ENCODE results near the gene ANXA9. TPM values are rescaled to one million over a fixed set of nuclear protein-coding genes. Genes with fewer than 3 reads are reported as not detected.

The ANXA9 gene
- total and polyA plus RNA-seq, 2 of the 4 experiments (the other 2 are of a cell fraction) = 0.21 to 0.36 TPM

DNA sequence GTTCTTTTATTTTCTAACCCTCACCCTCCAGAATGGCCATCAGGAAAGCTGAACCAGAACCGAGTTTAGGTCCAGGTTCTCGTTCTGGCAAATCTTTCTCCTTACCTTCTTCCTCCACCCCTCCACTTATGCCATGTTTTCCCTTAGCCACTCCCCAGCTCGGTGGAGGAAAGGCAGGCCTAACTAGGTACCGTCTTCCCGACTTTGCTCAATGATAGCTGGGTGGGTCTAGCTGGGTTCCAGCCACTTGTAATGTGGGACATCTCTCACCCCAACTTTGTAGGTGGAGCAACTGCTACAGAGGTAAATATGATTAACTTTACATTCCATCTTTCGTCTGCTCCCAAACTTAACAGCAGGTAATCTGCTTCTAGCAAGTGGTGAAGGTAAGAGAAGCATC is 54.9 kb downstream of the ANXA9 start:
- BruUV-seq (replicated peaks) = no TSS peak

More for the DNA sequence above, 54.9 kb downstream of the ANXA9 start:
- ATAC-seq (ENCODE audit: low read depth) (no peak), DNase-seq (no peak)
- Histone ChIP-seq H2BK120ac (ENCODE audit: low read depth, low read length) (no peak overlapping the region), H3K4me2 (ENCODE audit: low read depth, low read length) (no peak overlapping the region), H4K91ac (ENCODE audit: insufficient read depth, low read depth, low read length) (no peak overlapping the region), H2BK15ac (ENCODE audit: low read depth, low read length) (no peak overlapping the region), H2AK5ac (ENCODE audit: low read depth, low read length) (no peak overlapping the region), H3K18ac (ENCODE audit: low read depth, low read length) (no peak overlapping the region), H2BK20ac (ENCODE audit: low read depth, low read length) (no peak overlapping the region), H3K36me3 (ENCODE audit: control insufficient read depth, insufficient read depth, low read length) (peaks cover 16% of the 10 kb centered on the region), H3K4me3 (ENCODE audit: insufficient read depth, low read depth, low read length) (no peak overlapping the region), H4K8ac (ENCODE audit: low read depth in 2 of 2, low read length in 2 of 2) (no peak overlapping the region), H3K56ac (ENCODE audit: extremely low read depth, insufficient read depth, low read length) (no peak overlapping the region), H3K14ac (replicated peaks; ENCODE audit: low read depth, low read length) (no peak overlapping the region), H3K27me3 (ENCODE audit: control insufficient read depth, insufficient read depth, low read length) (no peaks in the 10 kb centered on the region), H3K23ac (ENCODE audit: low read depth, low read length) (no peak overlapping the region), H3K9me3 (ENCODE audit: control insufficient read depth, insufficient read depth, low read length) (no peaks in the 10 kb centered on the region), H3K4me1 (ENCODE audit: control insufficient read depth, insufficient read depth, low read length) (no peaks in the 10 kb centered on the region), H3K4ac (ENCODE audit: low read depth, low read length) (no peak overlapping the region), H3K27ac (ENCODE audit: insufficient read depth, low read length) (no peak overlapping the region), H3K9me1 (ENCODE audit: insufficient read depth, low read length) (no peaks in the 10 kb centered on the region), H3K9ac (ENCODE audit: low read depth, low read length) (no peak overlapping the region), H4K20me1 (ENCODE audit: insufficient read depth, low read length) (no peaks in the 10 kb centered on the region), H2AFZ (replicated peaks; ENCODE audit: low read length, poor library complexity) (no peak overlapping the region), H3K79me1 (ENCODE audit: low read depth in 1 of 2, low read length in 2 of 2) (no peaks in the 10 kb centered on the region), H2BK5ac (ENCODE audit: low read depth, low read length, poor library complexity, severe bottlenecking) (no peak overlapping the region), H2AK9ac (replicated peaks; ENCODE audit: low read depth, low read length, poor library complexity) (no peak overlapping the region), H4K5ac (ENCODE audit: low read depth, low read length) (no peak overlapping the region)
- in situ Hi-C loops (cut with MboI; ENCODE audit: low sequenced_read_pairs) = loop anchor here (10.0 kb wide), 1 partner anchor 62 kb away; the partner anchor contains the start of gene CERS2
- 40% methylated on average over 1 of the region's 6 CpGs; no CpG with 5 or more reads in 1 of the 2 experiments for WGBS, 2 experiments (ENCODE audit: extremely low coverage in 2 of 2, insufficient read length in 1 of 2)
- POLR2A ChIA-PET (ENCODE audit: unreplicated experiment) = no interaction called here
- intact Hi-C loops (cut with micrococcal nuclease) = no loop called here
- dilution Hi-C loops (cut with HindIII; ENCODE audit: low sequenced_read_pairs, unreplicated experiment) = no loop called here
- CTCF ChIA-PET = interaction anchor here (0.6 kb wide), 1 partner anchor 13 kb away, joined by 3 read pairs; no protein-coding TSS in a partner anchor
- TF ChIP-seq POLR2A (IDR thresholded peaks at IDR 0.05; ENCODE audit: low read depth, low read length) (no peak), BHLHE40 (IDR thresholded peaks at IDR 0.05; ENCODE audit: low read depth, low read length) (no peak), CEBPB (IDR thresholded peaks at IDR 0.05; ENCODE audit: low read depth, low read length) (no peak), FOS (IDR thresholded peaks at IDR 0.05; ENCODE audit: low read depth, low read length) (no peak), USF2 (IDR thresholded peaks at IDR 0.05; ENCODE audit: low read depth, low read length) (no peak), MAFK (IDR thresholded peaks at IDR 0.05; ENCODE audit: low read depth, low read length) (no peak), RAD21 (IDR thresholded peaks at IDR 0.05; ENCODE audit: low read length) (no peak)
- TF ChIP-seq, protein P1, sequence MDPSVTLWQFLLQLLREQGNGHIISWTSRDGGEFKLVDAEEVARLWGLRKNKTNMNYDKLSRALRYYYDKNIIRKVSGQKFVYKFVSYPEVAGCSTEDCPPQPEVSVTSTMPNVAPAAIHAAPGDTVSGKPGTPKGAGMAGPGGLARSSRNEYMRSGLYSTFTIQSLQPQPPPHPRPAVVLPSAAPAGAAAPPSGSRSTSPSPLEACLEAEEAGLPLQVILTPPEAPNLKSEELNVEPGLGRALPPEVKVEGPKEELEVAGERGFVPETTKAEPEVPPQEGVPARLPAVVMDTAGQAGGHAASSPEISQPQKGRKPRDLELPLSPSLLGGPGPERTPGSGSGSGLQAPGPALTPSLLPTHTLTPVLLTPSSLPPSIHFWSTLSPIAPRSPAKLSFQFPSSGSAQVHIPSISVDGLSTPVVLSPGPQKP (IDR thresholded peaks at IDR 0.05; ENCODE audit: borderline replicate concordance, low read depth, low read length) = no peak

Data from IMR-90 (cell line).